Neural cell (in vitro differentiated cells): ENCODE measurements around the gene AGPAT2.

Source experiments
- CTCF ChIP-seq: fragments of 450-650 bp; IDR thresholded peaks from 2 replicates; pipeline ENCODE4 v1.5.1; 2014; ENCODE audit warnings: antibody characterized with exemption, mild to moderate bottlenecking, moderate library complexity; ENCODE audit not compliant: poor library complexity, severe bottlenecking
- EP300 ChIP-seq: fragments of 450-650 bp; conservative IDR thresholded peaks from 2 replicates; pipeline ENCODE4 v1.6.1; 2014; ENCODE audit warnings: antibody characterized with exemption, mild to moderate bottlenecking, moderate library complexity; ENCODE audit not compliant: poor library complexity, severe bottlenecking
- EZH2 ChIP-seq: fragments of 200-600, 300-800 bp; shearing (Covaris generic), sonication (generic); IDR thresholded peaks from 2 replicates; pipeline ENCODE4 v1.6.1; 2014; ENCODE audit warnings: antibody characterized with exemption, low read length, borderline replicate concordance, mild to moderate bottlenecking; ENCODE audit not compliant: insufficient read depth, poor library complexity, severe bottlenecking
- MXI1 ChIP-seq: fragments of 450-650 bp; conservative IDR thresholded peaks from 2 replicates; pipeline ENCODE4 v1.6.1; 2014; ENCODE audit warnings: antibody characterized with exemption, mild to moderate bottlenecking; ENCODE audit not compliant: poor library complexity, severe bottlenecking
- POLR2AphosphoS5 ChIP-seq: IDR thresholded peaks from 2 replicates; pipeline ENCODE4 v1.6.1; 2012
- RAD21 ChIP-seq: fragments of 450-650 bp; conservative IDR thresholded peaks from 2 replicates; pipeline ENCODE4 v1.6.1; 2014; ENCODE audit warnings: antibody characterized with exemption, mild to moderate bottlenecking, moderate library complexity
- REST ChIP-seq: IDR thresholded peaks from 2 replicates; pipeline ENCODE4 v1.6.1; 2012; ENCODE audit warnings: borderline replicate concordance
- SMC3 ChIP-seq: fragments of 450-650 bp; conservative IDR thresholded peaks from 2 replicates; pipeline ENCODE4 v1.6.1; 2014; ENCODE audit warnings: antibody characterized with exemption, mild to moderate bottlenecking, moderate library complexity; ENCODE audit not compliant: poor library complexity
- TAF1 ChIP-seq: IDR thresholded peaks from 2 replicates; pipeline ENCODE4 v1.6.1; 2012; ENCODE audit warnings: low read depth

DNA sequence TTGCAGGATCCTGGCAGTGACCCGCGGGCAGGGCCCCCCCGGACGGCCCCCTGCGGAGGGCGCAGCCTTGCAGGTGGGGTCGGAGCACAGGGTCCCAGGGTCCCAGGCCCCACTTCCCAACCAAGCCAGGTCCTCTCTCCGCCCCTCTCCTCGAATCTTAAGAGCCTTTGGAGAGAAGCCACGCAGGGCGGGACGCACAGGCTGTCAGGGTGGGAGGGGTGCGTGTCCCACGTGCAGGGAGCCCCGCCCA is 43.0 kb downstream of the AGPAT2 start:
- TF ChIP-seq TAF1 (no peak), EZH2 (no peak), CTCF (no peak), REST (no peak), POLR2AphosphoS5 (no peak), EP300 (no peak), RAD21 (no peak), SMC3 (no peak), MXI1 (no peak)
